ENCODE data around the gene RAB42. TPM values are rescaled to one million over a fixed set of nuclear protein-coding genes. Genes with fewer than 3 reads are reported as not detected.
"Not testable (repeated sequence)": the region's sequence is repeated elsewhere in the genome, so short reads cannot be mapped to it uniquely, and the experiment has no call there.

RAB42 gene
- total and polyA plus RNA-seq, 8 donors: 0.70 to 5.5 (median 2.2) TPM; not detected in 2

DNA sequence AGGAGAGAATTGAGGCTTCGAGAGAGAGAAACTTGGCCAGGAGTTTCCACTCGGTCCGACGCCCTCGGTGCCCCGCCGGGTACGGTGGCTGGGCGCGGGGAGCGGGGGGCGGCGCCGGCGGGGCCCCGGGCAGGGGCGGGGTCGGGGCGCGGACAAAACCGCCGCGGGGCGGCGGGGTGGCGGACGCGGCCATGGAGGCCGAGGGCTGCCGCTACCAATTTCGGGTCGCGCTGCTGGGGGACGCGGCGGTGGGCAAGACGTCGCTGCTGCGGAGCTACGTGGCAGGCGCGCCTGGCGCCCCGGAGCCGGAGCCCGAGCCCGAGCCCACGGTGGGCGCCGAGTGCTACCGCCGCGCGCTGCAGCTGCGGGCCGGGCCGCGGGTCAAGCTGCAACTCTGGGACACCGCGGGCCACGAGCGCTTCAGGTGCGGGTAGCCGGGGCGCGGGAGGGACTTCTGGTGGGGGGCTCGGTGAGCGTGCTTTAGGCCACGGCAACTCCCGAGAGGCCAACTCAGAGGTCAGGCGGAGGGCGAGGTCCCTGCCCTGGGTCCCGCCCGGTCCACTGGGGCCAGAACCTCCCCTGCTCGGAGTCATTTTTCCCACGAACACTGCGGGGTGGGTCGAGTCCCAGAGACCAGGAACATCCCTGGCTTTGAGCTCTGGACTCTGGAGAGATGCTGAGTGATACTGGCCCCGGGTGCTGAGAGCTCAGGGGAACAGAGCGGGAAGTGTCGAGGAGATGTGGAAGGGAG lies 431 bp downstream of the RAB42 start:
- WGBS, 5 donors: 3 to 6% (median 5%) methylated on average over 50 to 81 of the region's 81 CpGs
- no peak for TF ChIP-seq EP300 (IDR thresholded peaks at IDR 0.05)
- no peak for TF ChIP-seq POLR2AphosphoS5 (IDR thresholded peaks at IDR 0.05)
- TF ChIP-seq, protein P1, sequence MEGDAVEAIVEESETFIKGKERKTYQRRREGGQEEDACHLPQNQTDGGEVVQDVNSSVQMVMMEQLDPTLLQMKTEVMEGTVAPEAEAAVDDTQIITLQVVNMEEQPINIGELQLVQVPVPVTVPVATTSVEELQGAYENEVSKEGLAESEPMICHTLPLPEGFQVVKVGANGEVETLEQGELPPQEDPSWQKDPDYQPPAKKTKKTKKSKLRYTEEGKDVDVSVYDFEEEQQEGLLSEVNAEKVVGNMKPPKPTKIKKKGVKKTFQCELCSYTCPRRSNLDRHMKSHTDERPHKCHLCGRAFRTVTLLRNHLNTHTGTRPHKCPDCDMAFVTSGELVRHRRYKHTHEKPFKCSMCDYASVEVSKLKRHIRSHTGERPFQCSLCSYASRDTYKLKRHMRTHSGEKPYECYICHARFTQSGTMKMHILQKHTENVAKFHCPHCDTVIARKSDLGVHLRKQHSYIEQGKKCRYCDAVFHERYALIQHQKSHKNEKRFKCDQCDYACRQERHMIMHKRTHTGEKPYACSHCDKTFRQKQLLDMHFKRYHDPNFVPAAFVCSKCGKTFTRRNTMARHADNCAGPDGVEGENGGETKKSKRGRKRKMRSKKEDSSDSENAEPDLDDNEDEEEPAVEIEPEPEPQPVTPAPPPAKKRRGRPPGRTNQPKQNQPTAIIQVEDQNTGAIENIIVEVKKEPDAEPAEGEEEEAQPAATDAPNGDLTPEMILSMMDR (IDR thresholded peaks at IDR 0.05): no peak
- no peak for TF ChIP-seq POLR2A (IDR thresholded peaks at IDR 0.05)
- peaks cover 14 to 33% (median 21%) of the 10 kb centered on the region in 4 donors for H3K4me1 ChIP-seq
- DNase-seq: peak; percentile 29 to 39
- peak overlapping the region in 2 of 5 donors; percentile 60 to 74 for H3K27ac ChIP-seq
- peak overlapping the region; percentile 59 to 64 (median 60) for H3K4me3 ChIP-seq
- intact Hi-C loops (cut with DNase I; ENCODE audit: low total_unique reads): no loop called here
- H3K36me3 ChIP-seq: no peaks in the 10 kb centered on the region
- no peaks in the 10 kb centered on the region for H3K9me3 ChIP-seq
- no peaks in the 10 kb centered on the region for H3K27me3 ChIP-seq

DNA sequence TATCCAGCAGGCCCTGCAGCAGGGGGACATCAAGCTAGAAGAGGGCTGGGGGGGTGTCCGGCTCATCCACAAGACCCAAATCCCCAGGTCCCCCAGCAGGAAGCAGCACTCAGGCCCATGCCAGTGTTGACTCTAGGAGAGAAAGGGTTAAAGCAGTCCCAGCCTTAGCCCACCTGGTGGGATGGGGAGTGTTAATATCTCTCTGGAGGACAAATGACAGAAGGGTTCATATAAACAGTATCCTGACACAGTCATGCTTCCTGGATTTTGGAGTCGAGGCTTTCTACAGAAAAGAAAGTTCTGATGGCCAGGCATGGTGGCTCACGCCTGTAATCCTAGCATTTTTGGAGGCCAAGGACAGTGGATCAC lies 1.9 kb downstream of the RAB42 start:
- intact Hi-C loops (cut with DNase I; ENCODE audit: low total_unique reads); H3K36me3 ChIP-seq; H3K9me3 ChIP-seq; H3K27me3 ChIP-seq; H3K4me3 ChIP-seq; DNase-seq; H3K27ac ChIP-seq: not testable (repeated sequence)
- peaks cover 14 to 33% (median 21%) of the 10 kb centered on the region in 4 donors for H3K4me1 ChIP-seq
- WGBS, 5 donors: 82 to 94% (median 85%) methylated on average over 3 of the region's 3 CpGs

DNA sequence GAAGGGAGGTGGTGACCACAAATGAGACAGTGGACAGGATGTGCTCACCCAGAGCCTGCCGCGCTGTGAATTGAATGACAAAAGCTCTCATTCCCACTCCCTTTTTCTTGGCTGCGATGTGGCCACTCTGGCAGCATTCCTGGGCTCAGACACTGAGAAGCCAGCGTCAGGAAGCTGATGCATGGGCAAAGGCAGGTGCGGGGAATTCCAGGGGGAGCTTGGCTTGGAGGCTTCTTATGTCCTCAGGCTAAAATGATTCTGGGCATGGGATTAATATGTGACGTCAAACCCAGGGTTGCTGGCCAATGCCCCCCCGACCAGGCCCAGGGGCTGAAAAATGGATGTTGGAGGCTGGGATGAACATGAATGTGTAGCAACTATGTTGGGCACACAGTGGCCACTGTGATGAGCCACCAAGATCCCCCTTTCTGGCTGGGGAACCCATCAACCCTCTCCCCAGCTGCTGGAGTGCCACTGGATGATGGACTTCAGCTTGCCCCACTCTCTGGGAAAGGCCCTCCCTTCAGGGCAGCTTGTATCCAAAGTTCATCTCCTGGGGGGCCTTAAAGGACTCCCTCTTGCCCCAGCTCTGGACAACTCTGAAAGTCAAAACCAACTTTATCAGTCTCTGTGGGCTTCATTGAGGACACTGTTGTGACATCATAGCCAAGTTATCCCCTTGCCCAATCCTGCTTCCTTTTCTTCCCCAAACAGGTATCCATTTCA lies 2.8 kb downstream of the RAB42 start:
- WGBS, 5 donors: 73 to 89% (median 85%) methylated on average over 7 of the region's 7 CpGs
- H3K27ac ChIP-seq; DNase-seq; intact Hi-C loops (cut with DNase I; ENCODE audit: low total_unique reads); H3K27me3 ChIP-seq; H3K9me3 ChIP-seq; H3K36me3 ChIP-seq; H3K4me3 ChIP-seq: not testable (repeated sequence)
- H3K4me1 ChIP-seq: peaks cover 14 to 30% (median 21%) of the 10 kb centered on the region in 4 donors

DNA sequence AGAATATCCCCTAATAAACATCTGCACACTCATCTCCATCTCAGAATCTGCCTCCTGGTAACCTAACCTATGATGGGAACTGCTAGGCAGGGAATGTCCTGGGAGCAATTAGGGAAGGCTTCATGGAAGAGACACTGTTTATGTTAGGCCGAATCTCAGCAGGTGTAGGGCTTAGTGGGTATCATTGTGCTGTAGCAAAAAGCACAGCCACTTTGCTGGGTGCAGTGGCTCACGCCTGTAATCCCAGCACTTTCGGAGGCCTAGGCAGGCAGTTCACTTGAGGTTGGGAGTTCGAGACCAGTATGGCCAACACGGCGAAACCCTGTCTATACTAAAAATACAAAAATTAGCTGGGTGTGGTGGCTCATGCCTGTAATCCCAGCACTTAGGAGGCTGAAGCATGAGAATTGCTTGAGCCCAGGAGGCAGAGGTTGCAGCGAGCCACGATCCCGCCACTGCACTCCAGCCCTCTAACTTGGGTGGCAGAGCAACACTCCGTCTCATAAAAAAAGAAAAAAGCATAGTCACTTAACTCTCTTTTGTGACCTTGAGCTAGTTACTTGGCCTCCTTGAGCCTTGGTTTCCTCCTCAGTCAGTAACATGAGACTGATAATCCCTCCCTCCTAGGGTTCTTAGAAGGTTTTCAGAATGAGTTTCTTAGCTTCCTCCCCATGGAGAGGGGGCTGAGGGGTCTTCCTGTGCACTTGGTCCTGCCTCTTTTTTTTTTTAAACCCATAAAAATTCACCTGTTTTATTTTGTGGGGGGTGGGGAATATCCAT lies 3.5 kb downstream of the RAB42 start:
- intact Hi-C loops (cut with DNase I; ENCODE audit: low total_unique reads): no loop called here
- H3K27ac ChIP-seq: no peak overlapping the region
- H3K4me1 ChIP-seq: peaks cover 14 to 22% (median 14%) of the 10 kb centered on the region in 4 donors
- H3K9me3 ChIP-seq: no peaks in the 10 kb centered on the region
- DNase-seq: no peak
- no peaks in the 10 kb centered on the region for H3K27me3 ChIP-seq
- H3K4me3 ChIP-seq: no peak overlapping the region
- H3K36me3 ChIP-seq: no peaks in the 10 kb centered on the region
- TF ChIP-seq, protein P1 (IDR thresholded peaks at IDR 0.05): no peak
- TF ChIP-seq POLR2A (IDR thresholded peaks at IDR 0.05): no peak
- TF ChIP-seq EP300 (IDR thresholded peaks at IDR 0.05): no peak
- TF ChIP-seq POLR2AphosphoS5 (IDR thresholded peaks at IDR 0.05): no peak
- WGBS, 5 donors: 90 to 95% (median 93%) methylated on average over 10 of the region's 10 CpGs

DNA sequence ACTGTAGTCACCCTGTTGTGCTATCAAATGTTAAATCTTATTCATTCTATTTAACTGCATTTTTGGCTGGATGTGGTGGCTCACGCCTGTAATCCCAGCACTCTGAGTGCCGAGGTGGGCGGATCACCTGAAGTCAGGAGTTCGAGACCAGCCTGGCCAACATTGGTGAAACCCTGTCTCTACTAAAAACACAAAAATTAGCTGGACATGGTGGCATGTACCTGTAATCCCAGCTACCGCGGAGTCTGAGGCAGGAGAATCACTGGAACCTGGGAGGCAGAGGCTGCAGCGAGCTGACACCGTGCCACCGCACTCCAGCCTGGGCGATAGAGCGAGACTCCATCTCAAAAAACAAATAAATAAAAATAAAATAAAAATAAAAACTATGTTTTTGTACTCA lies 4.2 kb downstream of the RAB42 start:
- H3K27me3 ChIP-seq; DNase-seq; H3K9me3 ChIP-seq; H3K4me3 ChIP-seq; H3K36me3 ChIP-seq; H3K27ac ChIP-seq; intact Hi-C loops (cut with DNase I; ENCODE audit: low total_unique reads): not testable (repeated sequence)
- H3K4me1 ChIP-seq: peaks cover 11 to 16% (median 14%) of the 10 kb centered on the region in 4 donors
- WGBS, 5 donors: 93 to 96% (median 95%) methylated on average over 11 of the region's 11 CpGs

All from stomach (tissue), 9 donors.